Breast epithelium (tissue), 3 donors: ENCODE results near the gene ARPC4.

Experiments
- POLR2AphosphoS5 ChIP-seq, 3 donors: sonication (generic); formaldehyde crosslinking; IDR thresholded peaks; one replicate each; pipeline ENCODE4 v1.6.1; 2017; ENCODE audit warnings: antibody characterized with exemption in 3 of 3
- TF ChIP-seq, protein P1 (sequence below), 3 donors: fragments of 450-650 bp; IDR thresholded peaks; one replicate each; pipeline ENCODE4 v1.5.1; 2016 to 2017; ENCODE audit warnings: antibody characterized with exemption in 3 of 3, mild to moderate bottlenecking in 3 of 3, moderate library complexity in 3 of 3

DNA sequence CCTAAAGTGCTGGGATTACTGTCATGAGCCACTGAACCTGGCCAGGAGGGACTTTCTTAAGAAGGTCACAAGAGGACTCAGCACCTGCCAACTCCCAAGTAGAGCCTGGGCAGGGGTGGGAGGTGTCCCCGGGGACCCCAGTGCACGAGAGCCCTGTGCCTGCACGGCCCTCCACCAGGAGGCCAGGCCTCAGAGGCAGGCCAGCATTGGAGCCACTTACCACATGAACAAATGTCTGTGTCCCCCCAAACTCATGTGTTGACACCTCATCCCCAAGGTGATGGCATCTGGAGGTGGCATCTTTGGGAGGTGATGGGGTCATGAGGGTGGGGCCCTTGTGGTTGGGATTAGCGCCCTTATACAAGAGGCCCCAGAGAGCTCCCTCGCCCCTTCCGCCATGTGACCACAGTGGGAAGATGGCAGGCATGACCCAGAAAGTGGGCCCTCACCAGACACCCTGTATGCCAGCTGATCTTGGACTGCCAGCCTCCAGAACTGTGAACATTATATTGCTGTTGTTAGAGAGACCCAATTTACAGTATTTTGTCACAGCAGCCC, 54.1 kb downstream of the ARPC4 start:
- no peak for TF ChIP-seq POLR2AphosphoS5 (IDR thresholded peaks at IDR 0.05)
- TF ChIP-seq, protein P1, sequence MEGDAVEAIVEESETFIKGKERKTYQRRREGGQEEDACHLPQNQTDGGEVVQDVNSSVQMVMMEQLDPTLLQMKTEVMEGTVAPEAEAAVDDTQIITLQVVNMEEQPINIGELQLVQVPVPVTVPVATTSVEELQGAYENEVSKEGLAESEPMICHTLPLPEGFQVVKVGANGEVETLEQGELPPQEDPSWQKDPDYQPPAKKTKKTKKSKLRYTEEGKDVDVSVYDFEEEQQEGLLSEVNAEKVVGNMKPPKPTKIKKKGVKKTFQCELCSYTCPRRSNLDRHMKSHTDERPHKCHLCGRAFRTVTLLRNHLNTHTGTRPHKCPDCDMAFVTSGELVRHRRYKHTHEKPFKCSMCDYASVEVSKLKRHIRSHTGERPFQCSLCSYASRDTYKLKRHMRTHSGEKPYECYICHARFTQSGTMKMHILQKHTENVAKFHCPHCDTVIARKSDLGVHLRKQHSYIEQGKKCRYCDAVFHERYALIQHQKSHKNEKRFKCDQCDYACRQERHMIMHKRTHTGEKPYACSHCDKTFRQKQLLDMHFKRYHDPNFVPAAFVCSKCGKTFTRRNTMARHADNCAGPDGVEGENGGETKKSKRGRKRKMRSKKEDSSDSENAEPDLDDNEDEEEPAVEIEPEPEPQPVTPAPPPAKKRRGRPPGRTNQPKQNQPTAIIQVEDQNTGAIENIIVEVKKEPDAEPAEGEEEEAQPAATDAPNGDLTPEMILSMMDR (IDR thresholded peaks at IDR 0.05) = no peak
